GM21786 (cell line): Measurements from ENCODE around the gene GATC.
"Not testable (repeated sequence)": the region's sequence is repeated elsewhere in the genome, so short reads cannot be mapped to it uniquely, and the experiment has no call there.

Experiments
- ATAC-seq: cut with Tn5 transposase; IDR thresholded peaks from one replicate; pipeline ENCODE4 v1.9.1; 2021; ENCODE audit not compliant: unreplicated experiment

Gene GATC

GRCh38 chr12:120468821-120469449 is 22.7 kb downstream of the GATC start:
- peak; percentile 24 for ATAC-seq

- ATAC-seq, result peak; percentile 88
Measured at GRCh38 chr12:120469450-120470149, 23.4 kb downstream of the GATC start, which contains the start of gene SRSF9. TSS of gene SRSF9 (minus strand) at chr12:120469748. CDS start at chr12:120469609, 139 bp downstream.

GRCh38 chr12:120470150-120470784 is 24.0 kb downstream of the GATC start:
- peak; percentile 23 for ATAC-seq

- no peak for ATAC-seq
Measured at GRCh38 chr12:120472521-120472920, 26.3 kb downstream of the GATC start.

GRCh38 chr12:120473807-120474615 is 27.8 kb downstream of the GATC start:
- no peak for ATAC-seq

GRCh38 chr12:120474616-120474960 is 28.3 kb downstream of the GATC start:
- no peak for ATAC-seq

- no peak for ATAC-seq
Measured at GRCh38 chr12:120475643-120476042, 29.4 kb downstream of the GATC start.

GRCh38 chr12:120479458-120479857 is 33.2 kb downstream of the GATC start:
- no peak for ATAC-seq

- ATAC-seq, result no peak
Measured at GRCh38 chr12:120480211-120480610, 34.0 kb downstream of the GATC start.

GRCh38 chr12:120481022-120481767 is 35.0 kb downstream of the GATC start:
- ATAC-seq, result no peak

GRCh38 chr12:120483621-120484020 is 37.4 kb downstream of the GATC start:
- ATAC-seq, result no peak

- no peak for ATAC-seq
Measured at GRCh38 chr12:120485961-120486881, 40.0 kb downstream of the GATC start.

GRCh38 chr12:120487552-120487951 is 41.3 kb downstream of the GATC start:
- ATAC-seq, result not testable (repeated sequence)

- ATAC-seq, result no peak
Measured at GRCh38 chr12:120488057-120488640, 41.9 kb downstream of the GATC start.

- no peak for ATAC-seq
Measured at GRCh38 chr12:120489018-120489417, 42.8 kb downstream of the GATC start.

- ATAC-seq, result no peak
Measured at GRCh38 chr12:120490325-120490724, 44.1 kb downstream of the GATC start.

GRCh38 chr12:120490833-120491512 is 44.7 kb downstream of the GATC start:
- no peak for ATAC-seq

GRCh38 chr12:120495186-120495730 is 49.0 kb downstream of the GATC start:
- no peak for ATAC-seq
